Ascending aorta (tissue), 2 donors: ENCODE measurements around the gene G6PC3. TPM values are rescaled to one million over a fixed set of nuclear protein-coding genes. Genes with fewer than 3 reads are reported as not detected.
"Not testable (repeated sequence)": the region's sequence is repeated elsewhere in the genome, so short reads cannot be mapped to it uniquely, and the experiment has no call there.

Experiments
- DNase-seq, 2 donors: peaks; one replicate each; pipeline ENCODE4 v3.0.0-alpha.2; 2019; ENCODE audit warnings: low spot score in 2 of 2
- H3K27ac ChIP-seq, 2 donors: fragments of 200-600 bp; sonication (generic); one replicate each; pipeline ENCODE4 v1.5.1; 2016 to 2017; ENCODE audit warnings: mild to moderate bottlenecking in 1 of 2
- H3K27me3 ChIP-seq: fragments of 200-600 bp; sonication (generic); one replicate; pipeline ENCODE4 v1.5.1; 2017
- H3K36me3 ChIP-seq, 2 donors: fragments of 200-600 bp; sonication (generic); one replicate each; pipeline ENCODE4 v1.5.1; 2016
- H3K4me1 ChIP-seq, 2 donors: fragments of 200-600 bp; sonication (generic); one replicate each; pipeline ENCODE4 v1.5.1; 2016 to 2017; ENCODE audit warnings: mild to moderate bottlenecking in 1 of 2
- H3K4me3 ChIP-seq, 2 donors: fragments of 200-600 bp; sonication (generic); one replicate each; pipeline ENCODE4 v1.5.1; 2016 to 2017; ENCODE audit warnings: mild to moderate bottlenecking in 1 of 2
- H3K9me3 ChIP-seq, 2 donors: fragments of 200-600 bp; sonication (generic); one replicate each; pipeline ENCODE4 v1.5.1; 2016
- CTCF ChIP-seq, 3 experiments: fragments of 200-600 bp in 2 of 3; fragments of 450-650 bp in 1 of 3; sonication (generic) in 2 of 3; IDR thresholded peaks; one replicate each; pipeline ENCODE4 v1.5.1; 2016 to 2019; ENCODE audit warnings: antibody characterized with exemption in 3 of 3, mild to moderate bottlenecking in 1 of 3, moderate library complexity in 1 of 3
- intact Hi-C: fragments of 100-400 bp; cut with DNase I; formaldehyde crosslinking; loops from one replicate; pipeline ENCODE4 v1.15.1; 2023
- total RNA-seq: library from RNA; depleted of rRNA; stranded (reverse); fragments of >200 nt; gene quantifications from one replicate; pipeline ENCODE4 v1.1.0, GENCODE V29; 2016

Gene G6PC3
- total RNA-seq, 1 donor from 2014 or later: 111 TPM

GRCh38 chr17:44024853-44025252 lies 45.7 kb upstream of the G6PC3 start:
- no peak overlapping the region for H3K4me3 ChIP-seq
- no peaks in the 10 kb centered on the region for H3K4me1 ChIP-seq
- intact Hi-C loops: no loop called here
- DNase-seq: no peak
- no peaks in the 10 kb centered on the region for H3K36me3 ChIP-seq
- TF ChIP-seq CTCF (IDR thresholded peaks at IDR 0.05): no peak
- no peak overlapping the region for H3K27ac ChIP-seq
- H3K9me3 ChIP-seq: no peaks in the 10 kb centered on the region
- H3K27me3 ChIP-seq: no peaks in the 10 kb centered on the region

- Histone ChIP-seq H3K4me1 (no peaks in the 10 kb centered on the region), H3K27ac (no peak overlapping the region), H3K4me3 (no peak overlapping the region), H3K36me3 (peaks cover 18 to 28% of the 10 kb centered on the region in 2 donors), H3K27me3 (no peaks in the 10 kb centered on the region), H3K9me3 (no peaks in the 10 kb centered on the region)
- intact Hi-C loops: loop anchor here (1.0 kb wide), 1 partner anchor 29 kb away; no protein-coding TSS in a partner anchor
- TF ChIP-seq CTCF (IDR thresholded peaks at IDR 0.05): no peak
- no peak for DNase-seq
Observed at GRCh38 chr17:44029736-44030135, 40.8 kb upstream of the G6PC3 start.

GRCh38 chr17:44030482-44030881 lies 40.1 kb upstream of the G6PC3 start:
- peaks cover 18 to 28% of the 10 kb centered on the region in 2 donors for H3K36me3 ChIP-seq

GRCh38 chr17:44033861-44034408 lies 36.6 kb upstream of the G6PC3 start:
- no peak for TF ChIP-seq CTCF (IDR thresholded peaks at IDR 0.05)
- H3K27ac ChIP-seq: no peak overlapping the region
- H3K4me3 ChIP-seq: no peak overlapping the region
- DNase-seq: no peak
- H3K4me1 ChIP-seq: no peaks in the 10 kb centered on the region
- H3K9me3 ChIP-seq: no peaks in the 10 kb centered on the region
- no peaks in the 10 kb centered on the region for H3K27me3 ChIP-seq
- peaks cover 40 to 57% of the 10 kb centered on the region in 2 donors for H3K36me3 ChIP-seq
- intact Hi-C loops: no loop called here

More at GRCh38 chr17:44030482-44030881, 40.1 kb upstream of the G6PC3 start:
- intact Hi-C loops: no loop called here
- Histone ChIP-seq H3K9me3 (no peaks in the 10 kb centered on the region), H3K27ac (no peak overlapping the region), H3K4me1 (no peaks in the 10 kb centered on the region), H3K27me3 (no peaks in the 10 kb centered on the region), H3K4me3 (no peak overlapping the region)
- DNase-seq: no peak
- TF ChIP-seq CTCF (IDR thresholded peaks at IDR 0.05): no peak

GRCh38 chr17:44034688-44035087 lies 35.8 kb upstream of the G6PC3 start:
- H3K27ac ChIP-seq, H3K9me3 ChIP-seq, H3K4me3 ChIP-seq, H3K27me3 ChIP-seq, H3K4me1 ChIP-seq, intact Hi-C loops, DNase-seq: not testable (repeated sequence)
- H3K36me3 ChIP-seq: peaks cover 42 to 58% of the 10 kb centered on the region in 2 donors

- TF ChIP-seq CTCF (IDR thresholded peaks at IDR 0.05): no peak
- intact Hi-C loops: no loop called here
- Histone ChIP-seq H3K27me3 (no peaks in the 10 kb centered on the region), H3K9me3 (no peaks in the 10 kb centered on the region), H3K4me3 (no peak overlapping the region), H3K4me1 (peaks cover 7 to 14% of the 10 kb centered on the region in 2 donors), H3K36me3 (peaks cover 30 to 47% of the 10 kb centered on the region in 2 donors), H3K27ac (no peak overlapping the region)
- DNase-seq: no peak
Observed at GRCh38 chr17:44037471-44037870, 33.1 kb upstream of the G6PC3 start.
